ENCODE data around the gene LRTM1.

GRCh38 chr3:54963641-54964040 is 35.8 kb upstream of the LRTM1 start:
- no peak for TF ChIP-seq GATA3 (IDR thresholded peaks at IDR 0.05; ENCODE audit: low read depth, low read length)
- TF ChIP-seq GATA2 (IDR thresholded peaks at IDR 0.05; ENCODE audit: low read depth, low read length), result no peak

All from SH-SY5Y (cell line).